ENCODE measurements around the gene RNF222.

Gene RNF222

GRCh38 chr17:8435245-8436168 is 37.9 kb upstream of the RNF222 start, which contains the start of gene NDEL1:
Gene NDEL1 (plus strand): TSS chr17:8435884. CDS start chr17:8444272, 8,388 bp downstream.
- H3K27me3 ChIP-seq: no peaks in the 10 kb centered on the region
- peaks cover 47% of the 10 kb centered on the region for H4K20me1 ChIP-seq
- no peak for TF ChIP-seq Cebpa-rat (IDR thresholded peaks at IDR 0.05)
- H3K36me3 ChIP-seq: peaks cover 24% of the 10 kb centered on the region
- H3K9me3 ChIP-seq: no peaks in the 10 kb centered on the region
- peak within 1 kb of the TSS; percentile 96 for H3K9ac ChIP-seq
- H3K4me1 ChIP-seq: peaks cover 26% of the 10 kb centered on the region
- H3K27ac ChIP-seq: peak within 1 kb of the TSS; percentile 94
- peak within 1 kb of the TSS; percentile 86 for H3K4me2 ChIP-seq
- peak within 1 kb of the TSS; percentile 96 for H3K4me3 ChIP-seq

- no peak overlapping the region for H3K9ac ChIP-seq
- H3K27me3 ChIP-seq: no peaks in the 10 kb centered on the region
- TF ChIP-seq Cebpa-rat (IDR thresholded peaks at IDR 0.05): no peak
- H3K9me3 ChIP-seq: no peaks in the 10 kb centered on the region
- H3K36me3 ChIP-seq: no peaks in the 10 kb centered on the region
- no peak overlapping the region for H3K4me2 ChIP-seq
- H4K20me1 ChIP-seq: peaks cover 2% of the 10 kb centered on the region
- no peak overlapping the region for H3K4me3 ChIP-seq
- H3K27ac ChIP-seq: no peak overlapping the region
- peaks cover 5% of the 10 kb centered on the region; the same call in 1 of the 2 replicates for H3K4me1 ChIP-seq
These were observed 33.3 kb upstream of the RNF222 start for GRCh38 chr17:8430966-8431365.

GRCh38 chr17:8426802-8427201 is 29.2 kb upstream of the RNF222 start:
- Histone ChIP-seq H3K9me3 (no peaks in the 10 kb centered on the region), H3K4me1 (peaks cover 3% of the 10 kb centered on the region), H3K9ac (no peak overlapping the region), H3K4me3 (no peak overlapping the region), H3K36me3 (no peaks in the 10 kb centered on the region), H3K27me3 (no peaks in the 10 kb centered on the region), H4K20me1 (no peaks in the 10 kb centered on the region), H3K27ac (no peak overlapping the region), H3K4me2 (no peak overlapping the region)
- TF ChIP-seq Cebpa-rat (IDR thresholded peaks at IDR 0.05): no peak

- Histone ChIP-seq H3K27ac (no peak overlapping the region), H3K4me3 (no peak overlapping the region), H3K36me3 (no peaks in the 10 kb centered on the region), H3K9me3 (no peaks in the 10 kb centered on the region), H3K4me2 (no peak overlapping the region), H4K20me1 (no peaks in the 10 kb centered on the region), H3K4me1 (peaks cover 9% of the 10 kb centered on the region), H3K9ac (no peak overlapping the region), H3K27me3 (no peaks in the 10 kb centered on the region)
- TF ChIP-seq Cebpa-rat (IDR thresholded peaks at IDR 0.05): no peak
These were observed 28.6 kb upstream of the RNF222 start for GRCh38 chr17:8426094-8426720.

GRCh38 chr17:8421571-8421970 is 23.9 kb upstream of the RNF222 start:
- H3K4me1 ChIP-seq: peaks cover 10% of the 10 kb centered on the region

GRCh38 chr17:8420041-8420934 is 22.7 kb upstream of the RNF222 start:
- H3K4me1 ChIP-seq: peaks cover 10% of the 10 kb centered on the region
- no peaks in the 10 kb centered on the region for H3K27me3 ChIP-seq
- H3K4me2 ChIP-seq: no peak overlapping the region
- no peaks in the 10 kb centered on the region for H4K20me1 ChIP-seq
- no peaks in the 10 kb centered on the region for H3K36me3 ChIP-seq
- H3K4me3 ChIP-seq: no peak overlapping the region
- no peaks in the 10 kb centered on the region for H3K9me3 ChIP-seq
- no peak for TF ChIP-seq Cebpa-rat (IDR thresholded peaks at IDR 0.05)
- no peak overlapping the region for H3K9ac ChIP-seq
- H3K27ac ChIP-seq: no peak overlapping the region

More at GRCh38 chr17:8421571-8421970, 23.9 kb upstream of the RNF222 start:
- H3K9ac ChIP-seq: no peak overlapping the region
- no peaks in the 10 kb centered on the region for H3K27me3 ChIP-seq
- no peaks in the 10 kb centered on the region for H3K9me3 ChIP-seq
- no peak for TF ChIP-seq Cebpa-rat (IDR thresholded peaks at IDR 0.05)
- no peak overlapping the region for H3K27ac ChIP-seq
- no peaks in the 10 kb centered on the region for H3K36me3 ChIP-seq
- no peaks in the 10 kb centered on the region for H4K20me1 ChIP-seq
- no peak overlapping the region for H3K4me3 ChIP-seq
- H3K4me2 ChIP-seq: peak overlapping the region; percentile 34; the same call in 1 of the 2 replicates

GRCh38 chr17:8419305-8419704 is 21.7 kb upstream of the RNF222 start:
- no peaks in the 10 kb centered on the region for H3K36me3 ChIP-seq
- peaks cover 10% of the 10 kb centered on the region for H3K4me1 ChIP-seq
- no peaks in the 10 kb centered on the region for H3K9me3 ChIP-seq
- no peak overlapping the region for H3K4me2 ChIP-seq
- TF ChIP-seq Cebpa-rat (IDR thresholded peaks at IDR 0.05): no peak
- H4K20me1 ChIP-seq: no peaks in the 10 kb centered on the region
- H3K27ac ChIP-seq: no peak overlapping the region
- no peak overlapping the region for H3K4me3 ChIP-seq
- no peaks in the 10 kb centered on the region for H3K27me3 ChIP-seq
- no peak overlapping the region for H3K9ac ChIP-seq

GRCh38 chr17:8418471-8418870 is 20.8 kb upstream of the RNF222 start:
- no peaks in the 10 kb centered on the region for H4K20me1 ChIP-seq
- TF ChIP-seq Cebpa-rat (IDR thresholded peaks at IDR 0.05): no peak
- H3K4me2 ChIP-seq: no peak overlapping the region

GRCh38 chr17:8417806-8418205 is 20.2 kb upstream of the RNF222 start:
- no peak overlapping the region for H3K4me2 ChIP-seq
- no peaks in the 10 kb centered on the region for H3K36me3 ChIP-seq
- no peak overlapping the region for H3K27ac ChIP-seq
- H3K27me3 ChIP-seq: no peaks in the 10 kb centered on the region
- H3K9me3 ChIP-seq: no peaks in the 10 kb centered on the region
- no peak for TF ChIP-seq Cebpa-rat (IDR thresholded peaks at IDR 0.05)
- H3K4me1 ChIP-seq: peaks cover 10% of the 10 kb centered on the region
- no peak overlapping the region for H3K9ac ChIP-seq
- H3K4me3 ChIP-seq: no peak overlapping the region
- no peaks in the 10 kb centered on the region for H4K20me1 ChIP-seq

More at GRCh38 chr17:8418471-8418870, 20.8 kb upstream of the RNF222 start:
- Histone ChIP-seq H3K27ac (no peak overlapping the region), H3K9ac (no peak overlapping the region), H3K4me3 (no peak overlapping the region), H3K9me3 (no peaks in the 10 kb centered on the region), H3K36me3 (no peaks in the 10 kb centered on the region), H3K4me1 (peaks cover 10% of the 10 kb centered on the region), H3K27me3 (no peaks in the 10 kb centered on the region)

Data from BLaER1 (cell line).